ENCODE measurements around the gene CCNDBP1. TPM values are rescaled to one million over a fixed set of nuclear protein-coding genes. Genes with fewer than 3 reads are reported as not detected.

CCNDBP1 gene
- total RNA-seq, 2 experiments from 2014 or later = 92.3 to 103 TPM

DNA sequence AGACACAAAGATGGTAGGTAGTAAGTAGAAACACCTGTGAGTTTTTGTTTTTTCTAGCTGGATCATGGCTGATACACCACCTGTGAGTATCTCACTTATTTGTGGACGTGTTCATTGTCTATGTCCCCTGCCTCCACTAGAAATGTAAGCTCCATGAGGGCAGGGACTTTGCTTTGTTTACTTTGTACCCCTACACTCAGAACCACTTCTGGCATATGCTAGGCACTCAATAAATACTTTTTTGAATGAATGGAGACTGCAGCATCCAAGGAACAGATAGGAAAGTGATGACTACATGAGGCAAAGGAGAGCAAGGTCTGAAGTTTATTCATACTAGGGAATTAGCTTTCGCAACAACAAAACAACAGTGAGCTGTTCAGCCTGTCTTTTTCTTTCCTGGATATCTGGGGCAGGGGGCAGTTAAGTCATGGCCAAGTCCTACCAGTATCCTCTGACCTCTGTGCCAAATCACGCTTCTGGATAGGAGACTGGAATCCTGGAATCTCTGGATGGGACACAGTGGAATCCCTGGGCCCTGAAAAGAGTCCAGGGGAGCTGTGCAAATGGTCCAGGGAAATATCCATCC is 47.2 kb downstream of the CCNDBP1 start:
- no peak for ATAC-seq (ENCODE audit: poor library complexity)
- Histone ChIP-seq H3K4me1 (ENCODE audit: insufficient read depth, low read length) (no peaks in the 10 kb centered on the region), H3K27me3 (ENCODE audit: control insufficient read depth in 1 of 2, insufficient read depth in 2 of 2, low read length in 2 of 2) (peaks cover 0 to 4% of the 10 kb centered on the region in 2 experiments), H3K4me3 (ENCODE audit: low read length) (no peak overlapping the region), H3K36me3 (ENCODE audit: insufficient read depth, low read length) (no peaks in the 10 kb centered on the region), H3K27ac (ENCODE audit: low read depth in 1 of 2, low read length in 2 of 2) (no peak overlapping the region), H3K9me3 (ENCODE audit: control insufficient read depth in 1 of 2, insufficient read depth in 1 of 2, low read length in 2 of 2) (no peaks in the 10 kb centered on the region)
- Mint-ChIP-seq H3K27ac (no peak overlapping the region), H3K27me3 (peaks cover 7% of the 10 kb centered on the region), H3K4me3 (no peak overlapping the region), H3K9me3 (no peaks in the 10 kb centered on the region), H3K36me3 (ENCODE audit: low read depth) (no peaks in the 10 kb centered on the region), H3K4me1 (ENCODE audit: low read depth) (no peaks in the 10 kb centered on the region)
- intact Hi-C loops (cut with DNase I, micrococcal nuclease) = no loop called here
- no peak for DNase-seq
- ChIA-PET POLR2A (no interaction called here), CTCF (no interaction called here)
- TF ChIP-seq, protein P1, sequence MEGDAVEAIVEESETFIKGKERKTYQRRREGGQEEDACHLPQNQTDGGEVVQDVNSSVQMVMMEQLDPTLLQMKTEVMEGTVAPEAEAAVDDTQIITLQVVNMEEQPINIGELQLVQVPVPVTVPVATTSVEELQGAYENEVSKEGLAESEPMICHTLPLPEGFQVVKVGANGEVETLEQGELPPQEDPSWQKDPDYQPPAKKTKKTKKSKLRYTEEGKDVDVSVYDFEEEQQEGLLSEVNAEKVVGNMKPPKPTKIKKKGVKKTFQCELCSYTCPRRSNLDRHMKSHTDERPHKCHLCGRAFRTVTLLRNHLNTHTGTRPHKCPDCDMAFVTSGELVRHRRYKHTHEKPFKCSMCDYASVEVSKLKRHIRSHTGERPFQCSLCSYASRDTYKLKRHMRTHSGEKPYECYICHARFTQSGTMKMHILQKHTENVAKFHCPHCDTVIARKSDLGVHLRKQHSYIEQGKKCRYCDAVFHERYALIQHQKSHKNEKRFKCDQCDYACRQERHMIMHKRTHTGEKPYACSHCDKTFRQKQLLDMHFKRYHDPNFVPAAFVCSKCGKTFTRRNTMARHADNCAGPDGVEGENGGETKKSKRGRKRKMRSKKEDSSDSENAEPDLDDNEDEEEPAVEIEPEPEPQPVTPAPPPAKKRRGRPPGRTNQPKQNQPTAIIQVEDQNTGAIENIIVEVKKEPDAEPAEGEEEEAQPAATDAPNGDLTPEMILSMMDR (IDR thresholded peaks at IDR 0.05) = no peak

DNA sequence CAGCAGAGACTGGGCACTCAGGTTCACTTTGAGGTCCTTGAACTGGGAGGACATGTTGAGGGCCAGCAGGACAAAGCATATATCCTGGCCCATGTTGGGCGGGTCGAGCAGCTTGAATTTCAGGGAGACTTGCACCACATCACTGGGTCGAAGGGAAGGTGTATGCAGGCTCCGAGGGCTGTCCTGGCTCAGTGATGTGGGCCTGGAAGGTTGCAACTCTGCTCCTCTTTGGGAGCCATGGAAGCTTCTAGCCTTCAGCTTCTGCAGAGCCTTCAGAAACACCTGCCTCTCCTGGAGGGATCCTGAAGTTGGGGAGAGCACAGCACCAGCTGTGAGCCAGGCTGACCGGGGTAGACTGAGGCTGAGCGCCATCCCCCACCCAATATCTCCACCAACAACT is 50.3 kb downstream of the CCNDBP1 start:
- Mint-ChIP-seq H3K27ac (no peak overlapping the region), H3K4me1 (ENCODE audit: low read depth) (no peaks in the 10 kb centered on the region), H3K9me3 (no peaks in the 10 kb centered on the region), H3K27me3 (peaks cover 16% of the 10 kb centered on the region), H3K36me3 (ENCODE audit: low read depth) (no peaks in the 10 kb centered on the region), H3K4me3 (no peak overlapping the region)
- Histone ChIP-seq H3K4me3 (ENCODE audit: low read length) (no peak overlapping the region), H3K4me1 (ENCODE audit: insufficient read depth, low read length) (no peaks in the 10 kb centered on the region), H3K36me3 (ENCODE audit: insufficient read depth, low read length) (no peaks in the 10 kb centered on the region), H3K9me3 (ENCODE audit: control insufficient read depth in 1 of 2, insufficient read depth in 1 of 2, low read length in 2 of 2) (no peaks in the 10 kb centered on the region), H3K27me3 (ENCODE audit: control insufficient read depth in 1 of 2, insufficient read depth in 2 of 2, low read length in 2 of 2) (peaks cover 0 to 4% of the 10 kb centered on the region in 2 experiments), H3K27ac (ENCODE audit: low read depth in 1 of 2, low read length in 2 of 2) (no peak overlapping the region)
- DNase-seq (no peak), ATAC-seq (ENCODE audit: poor library complexity) (no peak)
- ChIA-PET CTCF (no interaction called here), POLR2A (no interaction called here)
- TF ChIP-seq, protein P1 (IDR thresholded peaks at IDR 0.05) = no peak
- intact Hi-C loops (cut with DNase I, micrococcal nuclease) = no loop called here

DNA sequence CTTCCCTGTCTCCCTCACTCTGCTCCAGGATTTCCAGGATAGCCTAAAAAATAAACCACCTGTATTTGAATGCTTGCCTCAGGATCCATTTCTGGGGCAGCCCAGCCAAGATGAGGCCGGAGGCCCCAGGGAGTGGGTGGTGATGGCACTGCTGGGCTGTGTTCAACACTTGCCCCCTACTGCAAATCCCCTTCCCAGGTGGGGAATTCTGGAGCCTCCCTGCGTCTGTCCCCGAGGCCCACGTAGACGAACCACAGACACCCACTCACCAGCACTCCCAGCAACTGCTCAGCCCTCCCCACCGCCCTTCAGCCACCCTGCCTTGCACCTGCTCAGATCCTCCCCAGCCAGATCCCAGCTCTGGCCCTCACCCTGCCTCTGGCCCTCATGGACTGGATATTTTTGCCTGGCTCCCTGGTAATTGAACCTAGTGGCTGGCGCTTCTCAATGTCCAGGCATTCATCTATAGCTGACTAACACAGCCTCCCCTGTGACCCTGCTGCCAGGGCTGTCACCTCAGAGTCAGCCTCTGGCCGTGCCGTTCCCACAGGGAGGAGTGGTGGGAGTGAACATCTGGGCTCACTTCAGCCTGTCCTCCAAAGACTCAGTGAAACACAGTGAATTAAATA is 52.8 kb downstream of the CCNDBP1 start:
- H3K27ac Mint-ChIP-seq = no peak overlapping the region
- TF ChIP-seq, protein P1 (IDR thresholded peaks at IDR 0.05) = no peak
- Histone ChIP-seq H3K36me3 (ENCODE audit: insufficient read depth, low read length) (no peaks in the 10 kb centered on the region), H3K9me3 (ENCODE audit: control insufficient read depth in 1 of 2, insufficient read depth in 1 of 2, low read length in 2 of 2) (no peaks in the 10 kb centered on the region), H3K4me3 (ENCODE audit: low read length) (no peak overlapping the region), H3K27me3 (ENCODE audit: control insufficient read depth in 1 of 2, insufficient read depth in 2 of 2, low read length in 2 of 2) (peaks cover 0 to 4% of the 10 kb centered on the region in 2 experiments), H3K4me1 (ENCODE audit: insufficient read depth, low read length) (no peaks in the 10 kb centered on the region), H3K27ac (ENCODE audit: low read depth in 1 of 2, low read length in 2 of 2) (no peak overlapping the region)
- ChIA-PET POLR2A (no interaction called here), CTCF (no interaction called here)
- ATAC-seq (ENCODE audit: poor library complexity) = no peak
- H3K4me3 Mint-ChIP-seq = no peak overlapping the region
- no peaks in the 10 kb centered on the region for H3K4me1 Mint-ChIP-seq (ENCODE audit: low read depth)
- intact Hi-C loops (cut with DNase I, micrococcal nuclease) = no loop called here
- H3K27me3 Mint-ChIP-seq = peaks cover 16% of the 10 kb centered on the region
- H3K36me3 Mint-ChIP-seq (ENCODE audit: low read depth) = no peaks in the 10 kb centered on the region
- DNase-seq = no peak
- no peaks in the 10 kb centered on the region for H3K9me3 Mint-ChIP-seq
